DND-41 (cell line): ENCODE measurements around the gene DSCAM.

Experiments
- ATAC-seq: fragments of 200-7000 bp; cut with Tn5 transposase; 3 replicates; pipeline ENCODE4 v1.9.1; 2021; ENCODE audit warnings: low read depth; ENCODE audit not compliant: insufficient read depth
- DNase-seq: peaks from one replicate; pipeline ENCODE4 v3.0.0-alpha.2; 2020
- H2AFZ ChIP-seq: 2 replicates; pipeline ENCODE4 v1.6.0; 2012; ENCODE audit warnings: low read depth, low read length
- H3K27ac ChIP-seq: 2 replicates; pipeline ENCODE4 v1.5.1; 2012; ENCODE audit warnings: low read length, inconsistent platforms
- H3K27me3 ChIP-seq: fragments of 200-600 bp; sonication (generic); 2 replicates; pipeline ENCODE4 v1.6.0; 2012; ENCODE audit warnings: low read length, mild to moderate bottlenecking, inconsistent platforms; ENCODE audit not compliant: insufficient read depth, poor library complexity
- H3K36me3 ChIP-seq: 2 replicates; pipeline ENCODE4 v1.5.1; 2012; ENCODE audit warnings: low read length, inconsistent platforms; ENCODE audit not compliant: insufficient read depth
- H3K4me1 ChIP-seq: 2 replicates; pipeline ENCODE4 v1.5.1; 2012; ENCODE audit warnings: mild to moderate bottlenecking, low read length; ENCODE audit not compliant: insufficient read depth
- H3K4me2 ChIP-seq: 2 replicates; pipeline ENCODE4 v1.6.0; 2012; ENCODE audit warnings: mild to moderate bottlenecking, moderate library complexity, low read length, inconsistent platforms; ENCODE audit not compliant: insufficient read depth
- H3K4me3 ChIP-seq, 2 experiments: fragments of 200-600 bp in 1 of 2; shearing (Covaris generic) in 1 of 2; 2 replicates each; pipeline ENCODE4 v1.5.1; 2012 to 2016; ENCODE audit warnings: inconsistent platforms in 2 of 2, low read length in 2 of 2, mild to moderate bottlenecking in 2 of 2, low read depth in 1 of 2, moderate library complexity in 1 of 2
- H3K79me2 ChIP-seq: 2 replicates; pipeline ENCODE4 v1.6.0; 2012; ENCODE audit warnings: low read length, inconsistent platforms; ENCODE audit not compliant: insufficient read depth
- H3K9ac ChIP-seq: 2 replicates; pipeline ENCODE4 v1.6.0; 2012; ENCODE audit warnings: low read depth, mild to moderate bottlenecking, inconsistent platforms, low read length, moderate library complexity
- H3K9me3 ChIP-seq: 2 replicates; pipeline ENCODE4 v1.5.1; 2012; ENCODE audit warnings: low read length, moderate library complexity, mild to moderate bottlenecking, inconsistent platforms; ENCODE audit not compliant: insufficient read depth, severe bottlenecking
- H4K20me1 ChIP-seq: 2 replicates; pipeline ENCODE4 v1.6.0; 2012; ENCODE audit warnings: low read length; ENCODE audit not compliant: insufficient read depth
- EZH2 ChIP-seq: IDR thresholded peaks from 3 replicates; pipeline ENCODE4 v1.6.1; 2012; ENCODE audit warnings: borderline replicate concordance, low read depth, mild to moderate bottlenecking, moderate library complexity, low read length, inconsistent platforms; ENCODE audit not compliant: severe bottlenecking
- TF ChIP-seq, protein P1 (sequence below): IDR thresholded peaks from 2 replicates; pipeline ENCODE4 v1.5.1; 2012; ENCODE audit warnings: borderline replicate concordance, low read length, moderate library complexity, mild to moderate bottlenecking; ENCODE audit not compliant: poor library complexity, severe bottlenecking; ENCODE audit errors: extremely low read depth

DSCAM gene

DNA sequence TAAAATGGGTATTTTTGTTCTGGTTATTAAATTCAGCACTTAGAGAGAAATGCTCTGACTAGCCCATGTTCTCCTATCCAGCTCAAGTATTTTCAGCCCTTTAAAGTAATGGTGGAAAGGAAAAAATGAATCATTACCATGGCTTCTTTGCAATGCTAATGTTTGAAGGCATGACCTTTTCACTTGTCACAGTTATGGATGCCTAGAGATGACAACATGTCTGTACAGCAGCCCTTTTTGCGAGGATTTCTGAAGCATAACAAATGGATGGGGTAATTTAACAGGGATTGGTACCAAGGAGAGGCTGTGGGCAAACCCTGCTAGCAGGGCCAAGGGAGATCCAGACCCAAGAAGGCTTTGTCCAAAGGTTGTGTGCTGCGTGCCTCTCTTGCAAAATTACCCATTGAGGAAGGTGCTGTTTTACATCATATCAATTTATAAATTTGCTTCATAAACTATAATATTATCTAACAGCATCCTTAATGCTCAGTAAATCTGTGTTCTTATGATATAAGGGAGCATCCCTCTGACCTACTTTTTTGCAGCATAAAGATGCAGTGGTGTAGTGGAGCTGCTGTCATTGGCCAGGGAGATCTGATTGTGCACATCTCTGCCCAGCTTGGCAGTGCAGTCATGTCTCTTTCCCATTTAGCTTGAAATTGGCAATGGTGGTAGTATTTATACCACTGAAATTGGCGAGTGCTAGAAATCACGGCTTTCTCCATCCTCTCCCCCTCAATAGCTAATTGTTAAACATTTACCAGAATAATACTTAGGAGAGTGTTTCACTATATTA lies 652.6 kb downstream of the DSCAM start:
- peaks cover 3% of the 10 kb centered on the region for H3K27me3 ChIP-seq
- no peak for TF ChIP-seq EZH2
- TF ChIP-seq, protein P1, sequence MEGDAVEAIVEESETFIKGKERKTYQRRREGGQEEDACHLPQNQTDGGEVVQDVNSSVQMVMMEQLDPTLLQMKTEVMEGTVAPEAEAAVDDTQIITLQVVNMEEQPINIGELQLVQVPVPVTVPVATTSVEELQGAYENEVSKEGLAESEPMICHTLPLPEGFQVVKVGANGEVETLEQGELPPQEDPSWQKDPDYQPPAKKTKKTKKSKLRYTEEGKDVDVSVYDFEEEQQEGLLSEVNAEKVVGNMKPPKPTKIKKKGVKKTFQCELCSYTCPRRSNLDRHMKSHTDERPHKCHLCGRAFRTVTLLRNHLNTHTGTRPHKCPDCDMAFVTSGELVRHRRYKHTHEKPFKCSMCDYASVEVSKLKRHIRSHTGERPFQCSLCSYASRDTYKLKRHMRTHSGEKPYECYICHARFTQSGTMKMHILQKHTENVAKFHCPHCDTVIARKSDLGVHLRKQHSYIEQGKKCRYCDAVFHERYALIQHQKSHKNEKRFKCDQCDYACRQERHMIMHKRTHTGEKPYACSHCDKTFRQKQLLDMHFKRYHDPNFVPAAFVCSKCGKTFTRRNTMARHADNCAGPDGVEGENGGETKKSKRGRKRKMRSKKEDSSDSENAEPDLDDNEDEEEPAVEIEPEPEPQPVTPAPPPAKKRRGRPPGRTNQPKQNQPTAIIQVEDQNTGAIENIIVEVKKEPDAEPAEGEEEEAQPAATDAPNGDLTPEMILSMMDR = no peak
- no peaks in the 10 kb centered on the region for H3K36me3 ChIP-seq
- H2AFZ ChIP-seq = no peak overlapping the region
- DNase-seq (no peak), ATAC-seq (no peak)
- no peaks in the 10 kb centered on the region for H4K20me1 ChIP-seq
- H3K27ac ChIP-seq = no peak overlapping the region
- no peak overlapping the region for H3K4me3 ChIP-seq
- H3K9me3 ChIP-seq = no peaks in the 10 kb centered on the region
- no peaks in the 10 kb centered on the region for H3K79me2 ChIP-seq
- no peaks in the 10 kb centered on the region for H3K4me1 ChIP-seq
- H3K9ac ChIP-seq = no peak overlapping the region
- no peak overlapping the region for H3K4me2 ChIP-seq

DNA sequence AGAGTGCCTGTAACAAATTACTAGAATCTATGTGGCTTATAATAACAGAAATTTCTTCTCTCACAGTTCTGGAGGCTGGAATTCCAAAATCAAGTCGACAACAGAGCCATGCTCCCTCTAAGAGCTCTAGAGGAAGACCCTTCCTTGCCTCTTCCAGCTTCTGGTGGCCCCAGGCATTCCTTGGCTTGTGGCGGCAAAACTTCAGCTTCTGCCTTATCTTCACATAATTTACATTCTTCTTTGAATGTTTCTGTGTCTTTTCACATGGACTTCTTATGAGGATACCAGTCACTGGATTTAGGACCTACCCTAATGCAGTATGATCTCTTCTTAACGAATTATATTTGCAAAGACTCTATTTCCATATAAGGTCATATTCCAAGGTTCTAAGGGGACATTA lies 655.3 kb downstream of the DSCAM start:
- no peaks in the 10 kb centered on the region for H3K36me3 ChIP-seq
- DNase-seq (no peak), ATAC-seq (no peak)
- no peaks in the 10 kb centered on the region for H3K4me1 ChIP-seq
- no peaks in the 10 kb centered on the region for H3K79me2 ChIP-seq
- H3K27me3 ChIP-seq = peaks cover 3% of the 10 kb centered on the region
- H2AFZ ChIP-seq = no peak overlapping the region
- no peaks in the 10 kb centered on the region for H4K20me1 ChIP-seq
- no peak overlapping the region for H3K9ac ChIP-seq
- H3K27ac ChIP-seq = no peak overlapping the region
- H3K4me2 ChIP-seq = no peak overlapping the region
- no peak for TF ChIP-seq EZH2
- TF ChIP-seq, protein P1 = no peak
- no peak overlapping the region for H3K4me3 ChIP-seq
- H3K9me3 ChIP-seq = no peaks in the 10 kb centered on the region

DNA sequence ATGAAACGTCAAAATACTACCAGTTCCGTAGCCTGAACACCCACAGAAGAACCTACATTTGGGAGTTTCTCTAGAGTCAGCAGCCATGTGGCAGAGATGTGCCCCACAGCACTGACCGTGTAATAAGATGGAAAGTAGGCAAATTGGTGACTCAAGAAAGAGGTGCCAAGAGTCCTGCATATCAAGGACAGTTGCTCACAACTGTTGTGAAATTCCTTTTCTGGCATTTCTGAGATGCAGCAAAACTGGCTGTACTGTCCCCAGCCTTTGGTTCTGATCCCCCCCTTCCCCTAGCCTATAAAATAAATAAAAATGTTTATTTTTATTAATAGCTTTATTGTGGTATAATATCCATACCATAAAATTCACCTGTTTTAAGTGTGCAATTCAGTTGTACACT lies 655.8 kb downstream of the DSCAM start:
- H3K27me3 ChIP-seq = peaks cover 3% of the 10 kb centered on the region
- TF ChIP-seq, protein P1 = no peak
- TF ChIP-seq EZH2 = no peak
- no peak overlapping the region for H3K4me3 ChIP-seq
- DNase-seq (no peak), ATAC-seq (no peak)
- H3K27ac ChIP-seq = no peak overlapping the region
- H2AFZ ChIP-seq = no peak overlapping the region
- no peaks in the 10 kb centered on the region for H3K4me1 ChIP-seq
- H4K20me1 ChIP-seq = no peaks in the 10 kb centered on the region
- no peaks in the 10 kb centered on the region for H3K9me3 ChIP-seq
- no peaks in the 10 kb centered on the region for H3K36me3 ChIP-seq
- no peaks in the 10 kb centered on the region for H3K79me2 ChIP-seq
- H3K9ac ChIP-seq = no peak overlapping the region
- no peak overlapping the region for H3K4me2 ChIP-seq
